Activated CD8-positive, alpha-beta T cell treated with anti-CD3 and anti-CD28 coated beads, Interleukin-2, amount 10 ng/mL, durations not matched to agents 7 days and 5 days (primary cell): Measurements from ENCODE around the gene TRIM46. TPM values are rescaled to one million over a fixed set of nuclear protein-coding genes. Genes with fewer than 3 reads are reported as not detected.

Experiments used
- ATAC-seq: fragments of 150-1000 bp; cut with Tn5 transposase; one replicate; pipeline ENCODE4 v1.10.0; 2021; ENCODE audit warnings: moderate library complexity
- CTCF ChIA-PET: fragments of 350-600 bp; sonication (Branson Sonifier 250); formaldehyde crosslinking; loops from one replicate; lab custom pipeline; 2021; ENCODE audit warnings: antibody characterized with exemption; lab: Charles Lee
- POLR2A ChIA-PET: fragments of 350-600 bp; sonication (Branson Sonifier 250); formaldehyde crosslinking; loops from one replicate; lab custom pipeline; 2021; ENCODE audit warnings: antibody characterized with exemption; lab: Charles Lee
- DNase-seq: peaks from one replicate; pipeline ENCODE4 v3.0.0-alpha.2; 2020
- H3K27ac Mint-ChIP-seq: one replicate; pipeline ENCODE4 v1.8.0; 2021; ENCODE audit warnings: mild to moderate bottlenecking, mixed read lengths
- H3K27me3 Mint-ChIP-seq: one replicate; pipeline ENCODE4 v1.8.0; 2021; ENCODE audit warnings: low read depth, mixed read lengths
- H3K36me3 Mint-ChIP-seq: one replicate; pipeline ENCODE4 v1.8.0; 2021; ENCODE audit warnings: low read depth, mixed read lengths
- H3K4me1 Mint-ChIP-seq: one replicate; pipeline ENCODE4 v1.8.0; 2021; ENCODE audit warnings: low read depth, mixed read lengths
- H3K4me3 Mint-ChIP-seq: one replicate; pipeline ENCODE4 v1.8.0; 2021; ENCODE audit warnings: mild to moderate bottlenecking, mixed read lengths
- H3K9me3 Mint-ChIP-seq: one replicate; pipeline ENCODE4 v1.8.0; 2022; ENCODE audit warnings: mixed read lengths; ENCODE audit not compliant: insufficient read depth
- total RNA-seq, 2 experiments: library from RNA; stranded (reverse); gene quantifications; one replicate each; pipeline ENCODE4 v1.2.3, GENCODE V29; 2021

Gene TRIM46, protein sequence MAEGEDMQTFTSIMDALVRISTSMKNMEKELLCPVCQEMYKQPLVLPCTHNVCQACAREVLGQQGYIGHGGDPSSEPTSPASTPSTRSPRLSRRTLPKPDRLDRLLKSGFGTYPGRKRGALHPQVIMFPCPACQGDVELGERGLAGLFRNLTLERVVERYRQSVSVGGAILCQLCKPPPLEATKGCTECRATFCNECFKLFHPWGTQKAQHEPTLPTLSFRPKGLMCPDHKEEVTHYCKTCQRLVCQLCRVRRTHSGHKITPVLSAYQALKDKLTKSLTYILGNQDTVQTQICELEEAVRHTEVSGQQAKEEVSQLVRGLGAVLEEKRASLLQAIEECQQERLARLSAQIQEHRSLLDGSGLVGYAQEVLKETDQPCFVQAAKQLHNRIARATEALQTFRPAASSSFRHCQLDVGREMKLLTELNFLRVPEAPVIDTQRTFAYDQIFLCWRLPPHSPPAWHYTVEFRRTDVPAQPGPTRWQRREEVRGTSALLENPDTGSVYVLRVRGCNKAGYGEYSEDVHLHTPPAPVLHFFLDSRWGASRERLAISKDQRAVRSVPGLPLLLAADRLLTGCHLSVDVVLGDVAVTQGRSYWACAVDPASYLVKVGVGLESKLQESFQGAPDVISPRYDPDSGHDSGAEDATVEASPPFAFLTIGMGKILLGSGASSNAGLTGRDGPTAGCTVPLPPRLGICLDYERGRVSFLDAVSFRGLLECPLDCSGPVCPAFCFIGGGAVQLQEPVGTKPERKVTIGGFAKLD
- total RNA-seq = 10 to 100 TPM; 14.6 TPM

- DNase-seq (peak; percentile 82), ATAC-seq (peak; percentile 39)
- ChIA-PET POLR2A (interaction anchor here (0.6 to 7.0 kb wide), 9 partner anchors 20 to 390 kb away, joined by 3 to 68 read pairs (median 4); partner anchors contain the start of genes MTX1 and RUSC1), CTCF (interaction anchor here (0.7 to 9.9 kb wide), 53 partner anchors 9 to 788 kb away, joined by 3 to 161 read pairs (median 4); partner anchors contain the start of genes DPM3, EFNA1, EFNA3 and EFNA4)
- Mint-ChIP-seq H3K27me3 (no peaks in the 10 kb centered on the region), H3K4me1 (peaks cover 51% of the 10 kb centered on the region), H3K36me3 (peaks cover 39% of the 10 kb centered on the region), H3K4me3 (peak within 1 kb of the TSS; percentile 96), H3K9me3 (no peaks in the 10 kb centered on the region), H3K27ac (peak within 1 kb of the TSS; percentile 98)
Measured at GRCh38 chr1:155173478-155174323, at the start of gene TRIM46. Gene TRIM46 (plus strand): TSS chr1:155173849. CDS start chr1:155173967, 118 bp downstream.

GRCh38 chr1:155124503-155125463 lies 48.9 kb upstream of the TRIM46 start:
- Mint-ChIP-seq H3K36me3 (no peaks in the 10 kb centered on the region), H3K4me1 (peaks cover 30% of the 10 kb centered on the region), H3K27ac (no peak overlapping the region), H3K27me3 (peaks cover 59% of the 10 kb centered on the region), H3K9me3 (no peaks in the 10 kb centered on the region), H3K4me3 (no peak overlapping the region)
- CTCF ChIA-PET = interaction anchor here (0.9 to 2.9 kb wide), 3 partner anchors 43 to 52 kb away, joined by 3 to 12 read pairs (median 4); partner anchors contain the start of gene KRTCAP2
- DNase-seq (no peak), ATAC-seq (no peak)
- POLR2A ChIA-PET = no interaction called here

GRCh38 chr1:155125511-155125945 lies 48.1 kb upstream of the TRIM46 start:
- ATAC-seq = no peak
- peaks cover 56% of the 10 kb centered on the region for H3K27me3 Mint-ChIP-seq
- ChIA-PET POLR2A (interaction anchor here (0.6 to 0.7 kb wide), 2 partner anchors 9 to 42 kb away, joined by 3 read pairs; no protein-coding TSS in a partner anchor), CTCF (interaction anchor here (1.3 to 2.9 kb wide), 3 partner anchors 34 to 52 kb away, joined by 4 to 12 read pairs (median 4); no protein-coding TSS in a partner anchor)
- no peaks in the 10 kb centered on the region for H3K36me3 Mint-ChIP-seq
- H3K4me1 Mint-ChIP-seq = peaks cover 30% of the 10 kb centered on the region
- no peaks in the 10 kb centered on the region for H3K9me3 Mint-ChIP-seq
- no peak overlapping the region for H3K27ac Mint-ChIP-seq
- no peak overlapping the region for H3K4me3 Mint-ChIP-seq
- no peak for DNase-seq

DNA sequence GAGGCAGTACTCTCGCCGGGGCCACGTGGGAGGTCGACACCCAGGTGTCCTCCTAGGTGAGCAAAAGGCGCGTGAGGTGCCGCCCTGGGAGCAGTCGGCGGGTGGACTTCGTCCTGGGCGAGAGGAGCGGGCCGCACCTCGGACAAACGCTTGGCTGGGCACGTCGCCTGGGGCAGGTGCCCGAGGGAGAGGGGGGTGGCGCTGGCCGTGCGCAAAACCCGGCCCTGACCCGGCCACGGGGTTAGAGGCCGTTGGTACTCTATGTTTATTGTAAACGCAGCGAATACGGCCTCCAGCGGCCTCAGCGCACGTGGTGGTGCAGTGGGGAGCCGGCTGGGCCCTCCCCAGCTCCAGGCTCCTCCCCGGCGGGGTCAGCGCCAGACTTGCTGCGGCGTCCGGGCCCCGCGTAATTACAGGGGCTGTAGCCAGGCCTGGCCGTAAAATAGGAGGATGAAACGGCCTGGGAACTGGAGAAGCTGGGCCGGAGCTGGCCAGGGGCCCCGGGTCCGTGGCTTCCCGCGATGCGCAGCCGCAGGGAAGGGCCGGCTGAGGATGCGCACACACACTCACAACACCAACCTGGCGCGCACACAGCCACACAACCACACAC lies 47.6 kb upstream of the TRIM46 start:
- no peak overlapping the region for H3K27ac Mint-ChIP-seq
- no peak overlapping the region for H3K4me3 Mint-ChIP-seq
- no peak for DNase-seq
- POLR2A ChIA-PET = interaction anchor here (0.6 to 0.7 kb wide), 2 partner anchors 9 to 41 kb away, joined by 3 read pairs; no protein-coding TSS in a partner anchor
- no peak for ATAC-seq
- H3K9me3 Mint-ChIP-seq = no peaks in the 10 kb centered on the region
- H3K27me3 Mint-ChIP-seq = peaks cover 55% of the 10 kb centered on the region
- H3K4me1 Mint-ChIP-seq = peaks cover 30% of the 10 kb centered on the region
- CTCF ChIA-PET = interaction anchor here (1.3 to 2.9 kb wide), 3 partner anchors 34 to 51 kb away, joined by 4 to 12 read pairs (median 4); no protein-coding TSS in a partner anchor
- no peaks in the 10 kb centered on the region for H3K36me3 Mint-ChIP-seq

DNA sequence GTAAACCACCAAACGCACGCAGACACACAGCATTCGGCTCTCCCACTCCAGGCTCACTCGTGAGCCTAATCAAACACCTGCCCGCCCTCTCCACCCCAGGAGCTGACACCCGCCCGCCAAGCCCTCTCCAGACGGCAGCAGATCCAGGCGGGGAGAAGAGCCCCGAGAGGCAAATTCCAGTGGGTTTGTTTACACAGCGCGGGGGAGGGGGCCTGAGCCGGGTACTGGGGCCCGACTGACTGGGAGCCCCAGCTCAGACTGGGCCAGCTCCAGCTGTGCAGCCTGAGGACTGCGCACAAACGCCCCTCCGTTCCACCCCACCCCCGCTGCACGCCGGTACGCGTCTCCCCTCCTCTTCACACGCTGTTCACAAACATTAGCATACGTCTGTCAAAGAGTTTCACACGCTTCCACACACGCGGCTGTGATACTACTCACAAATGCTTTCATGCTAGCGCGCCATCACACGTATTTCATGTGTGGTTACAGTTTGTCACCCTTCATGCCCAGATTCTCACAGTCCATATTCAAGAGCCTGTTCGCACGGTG lies 47.0 kb upstream of the TRIM46 start:
- H3K27ac Mint-ChIP-seq = no peak overlapping the region
- H3K4me1 Mint-ChIP-seq = peaks cover 30% of the 10 kb centered on the region
- H3K9me3 Mint-ChIP-seq = no peaks in the 10 kb centered on the region
- no peaks in the 10 kb centered on the region for H3K36me3 Mint-ChIP-seq
- CTCF ChIA-PET = interaction anchor here (1.3 to 2.9 kb wide), 2 partner anchors 35 to 41 kb away, joined by 4 to 12 read pairs; no protein-coding TSS in a partner anchor
- POLR2A ChIA-PET = no interaction called here
- DNase-seq = peak; percentile 43
- peaks cover 52% of the 10 kb centered on the region for H3K27me3 Mint-ChIP-seq
- peak overlapping the region; percentile 68 for H3K4me3 Mint-ChIP-seq
- peak; percentile 43 for ATAC-seq

DNA sequence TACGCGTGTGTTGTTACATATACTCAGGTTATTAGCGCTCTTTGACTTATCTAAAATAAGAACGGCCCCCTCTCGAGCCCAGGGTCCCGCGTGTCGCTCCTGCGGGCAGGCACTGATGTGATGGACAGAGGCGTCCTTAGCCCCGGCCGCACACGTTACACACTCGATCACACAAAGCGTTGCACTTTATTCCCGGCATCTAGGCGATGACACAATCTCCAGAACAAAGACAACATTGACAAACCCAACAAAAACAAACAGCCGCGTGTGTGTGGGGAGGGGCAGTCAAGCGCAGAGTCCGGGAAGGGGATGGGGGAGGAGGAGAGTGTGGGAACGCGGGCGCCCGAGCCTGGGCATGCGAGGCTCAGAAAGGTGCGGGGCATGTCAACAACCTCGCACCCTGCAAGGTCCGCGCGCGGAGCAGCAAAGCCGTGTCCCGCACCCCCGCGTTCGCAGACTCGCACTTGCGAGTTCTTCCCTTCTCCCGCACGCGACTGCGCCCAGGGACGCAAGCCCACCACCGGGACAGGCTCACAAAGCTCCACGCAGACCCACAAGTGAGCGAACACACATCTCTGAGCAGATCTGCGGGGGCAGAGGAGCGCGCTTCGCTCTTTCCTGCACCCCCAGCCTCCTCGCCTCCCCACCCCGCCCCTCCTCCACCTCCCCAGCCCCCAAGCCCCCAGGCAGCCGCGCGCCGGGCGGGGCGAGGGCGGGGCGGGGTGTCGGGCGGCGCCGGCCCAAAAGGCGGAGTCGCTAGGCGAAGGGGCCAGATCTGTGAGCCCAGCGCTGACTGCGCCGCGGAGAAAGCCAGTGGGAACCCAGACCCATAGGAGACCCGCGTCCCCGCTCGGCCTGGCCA lies 46.3 kb upstream of the TRIM46 start, which contains the start of gene EFNA1:
TSS of gene EFNA1 (plus strand) at position 772 of the 862 bp plus-strand sequence. CDS start 102 bp downstream, outside the sequence.
- no peaks in the 10 kb centered on the region for H3K9me3 Mint-ChIP-seq
- H3K27me3 Mint-ChIP-seq = peaks cover 50% of the 10 kb centered on the region
- peak within 1 kb of the TSS; percentile 68 for H3K4me3 Mint-ChIP-seq
- peak; percentile 85 for ATAC-seq
- no peak within 1 kb of the TSS for H3K27ac Mint-ChIP-seq
- H3K36me3 Mint-ChIP-seq = no peaks in the 10 kb centered on the region
- peak; percentile 39 for DNase-seq
- H3K4me1 Mint-ChIP-seq = peaks cover 30% of the 10 kb centered on the region
- ChIA-PET CTCF (interaction anchor here (1.3 to 3.5 kb wide), 4 partner anchors 36 to 45 kb away, joined by 4 to 14 read pairs (median 12); partner anchors contain the start of gene KRTCAP2), POLR2A (interaction anchor here (1.2 kb wide), 1 partner anchor 151 kb away, joined by 3 read pairs; no protein-coding TSS in a partner anchor)

GRCh38 chr1:155127967-155128754 lies 45.5 kb upstream of the TRIM46 start:
- no peak overlapping the region for H3K27ac Mint-ChIP-seq
- DNase-seq = no peak
- H3K36me3 Mint-ChIP-seq = no peaks in the 10 kb centered on the region
- POLR2A ChIA-PET = interaction anchor here (1.0 to 1.2 kb wide), 3 partner anchors 21 to 152 kb away, joined by 3 to 4 read pairs (median 3); partner anchors contain the start of gene KRTCAP2
- H3K9me3 Mint-ChIP-seq = no peaks in the 10 kb centered on the region
- peaks cover 48% of the 10 kb centered on the region for H3K27me3 Mint-ChIP-seq
- peaks cover 30% of the 10 kb centered on the region for H3K4me1 Mint-ChIP-seq
- CTCF ChIA-PET = interaction anchor here (0.9 to 3.5 kb wide), 7 partner anchors 12 to 79 kb away, joined by 3 to 14 read pairs (median 9); partner anchors contain the start of gene KRTCAP2
- H3K4me3 Mint-ChIP-seq = peak overlapping the region; percentile 68
- ATAC-seq = no peak
